ENCODE measurements around the gene GRID1.

The GRID1 gene

DNA sequence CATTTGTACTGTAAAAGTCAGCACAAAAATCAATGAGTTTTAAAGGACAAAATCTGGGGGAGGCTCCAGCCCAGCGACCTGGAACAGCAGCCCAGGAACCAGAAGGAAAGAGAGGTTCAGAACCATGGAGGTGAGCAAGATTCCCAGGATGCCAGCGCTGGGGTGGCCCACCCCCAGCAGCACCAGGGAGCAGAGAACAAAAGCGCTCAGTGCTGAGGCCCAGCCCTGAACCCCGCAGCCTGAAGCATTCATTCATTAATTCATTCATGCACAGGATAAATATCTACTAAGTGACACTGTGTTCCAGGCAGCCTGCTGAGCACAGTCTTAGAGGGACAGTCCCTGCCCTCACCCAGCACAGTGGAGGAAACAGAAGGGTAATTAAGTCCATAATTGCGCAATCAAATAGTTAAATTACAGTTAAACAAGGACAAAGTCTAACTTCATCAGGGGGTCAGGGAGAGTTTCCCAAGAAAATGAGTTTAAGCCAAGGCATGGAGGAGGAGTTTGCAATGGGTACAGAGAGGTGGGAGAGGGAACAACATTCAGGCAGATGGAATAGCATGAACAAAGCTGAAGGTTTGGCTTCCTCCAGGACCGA is 202.3 kb downstream of the GRID1 start:
- DNase-seq: no peak

DNA sequence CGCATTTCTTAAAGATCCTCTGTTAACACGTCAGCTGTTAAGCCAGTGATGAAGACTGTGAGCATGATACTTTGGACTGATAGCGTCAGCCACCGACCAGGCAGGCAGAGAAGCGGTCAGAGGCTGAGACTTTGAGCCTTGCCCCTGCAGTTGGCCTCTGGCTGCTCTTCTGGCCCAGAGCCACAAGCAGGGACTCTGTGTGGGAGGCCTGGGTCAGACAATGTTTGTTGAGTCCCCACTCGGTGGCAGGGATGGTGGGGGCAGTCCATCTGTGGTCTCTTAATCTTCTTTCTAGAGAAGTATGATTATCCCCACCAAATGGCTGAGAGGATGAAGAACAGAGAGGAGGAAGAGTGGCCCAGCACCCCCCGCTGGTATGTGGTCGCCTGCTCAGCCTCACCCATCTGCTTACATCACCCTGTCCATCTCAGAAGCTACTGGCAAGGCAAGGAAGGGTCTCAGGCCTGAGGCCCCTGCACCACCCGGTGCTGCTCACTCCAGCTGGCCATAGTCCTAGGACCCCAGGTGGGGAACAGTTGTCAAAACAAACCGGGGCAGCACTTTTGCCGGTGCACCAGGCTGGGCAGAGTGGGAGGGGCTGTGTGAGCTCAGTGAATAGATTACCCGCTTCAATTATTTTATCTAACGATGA is 202.9 kb downstream of the GRID1 start:
- no peak for DNase-seq

DNA sequence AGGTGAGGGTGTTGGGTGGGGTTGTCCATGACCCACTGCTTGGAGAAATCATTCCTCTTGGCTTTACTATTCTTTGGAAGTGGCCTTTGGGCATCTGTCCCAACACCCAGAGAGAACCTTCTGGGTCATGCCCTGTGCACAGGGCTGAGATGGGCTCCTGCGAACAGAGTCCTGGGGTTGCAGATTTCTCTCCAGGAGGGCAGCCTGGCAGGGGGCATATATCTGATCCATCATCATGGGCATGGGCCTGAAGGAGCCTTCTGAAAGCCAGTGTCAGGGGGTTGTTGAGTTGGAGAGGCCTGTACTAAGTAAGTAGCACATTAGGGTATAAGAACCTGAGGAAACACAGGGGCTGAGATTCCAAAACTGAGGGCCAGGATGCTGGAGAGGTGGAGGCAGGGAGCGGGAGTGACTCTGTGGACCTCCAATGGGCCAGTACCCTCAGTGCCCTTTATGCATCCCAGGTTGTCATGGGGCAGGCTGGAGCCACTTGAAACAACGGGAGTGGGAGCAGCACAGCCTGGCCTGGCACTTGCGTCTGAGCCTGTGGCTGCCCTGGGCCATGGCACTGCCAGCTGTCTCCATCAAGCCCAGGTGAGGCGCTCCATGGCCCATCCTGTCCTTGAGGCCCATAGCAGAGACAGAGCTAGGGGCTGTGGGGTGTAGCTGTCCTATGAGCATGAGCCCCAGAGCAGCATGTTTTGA is 203.7 kb downstream of the GRID1 start:
- no peak for DNase-seq

DNA sequence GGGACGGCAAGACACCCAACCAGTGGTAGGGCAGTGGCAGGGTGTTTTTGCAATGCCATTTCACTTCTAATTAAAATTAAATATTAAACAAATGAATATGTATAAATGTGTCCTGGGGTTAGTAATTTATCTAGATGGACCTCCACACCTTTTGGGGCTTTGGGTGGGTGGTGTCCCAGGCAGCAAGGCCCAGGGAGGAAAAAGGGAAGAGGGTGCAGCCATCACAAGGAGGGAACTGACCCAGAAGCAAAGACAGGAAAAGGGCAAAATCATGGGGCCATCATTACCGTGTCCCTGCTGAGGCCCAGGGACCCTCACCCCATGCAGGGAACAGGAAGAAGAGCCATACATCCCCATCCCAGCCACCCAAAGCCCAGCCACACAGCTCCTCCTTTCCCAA is 204.6 kb downstream of the GRID1 start:
- DNase-seq: no peak

DNA sequence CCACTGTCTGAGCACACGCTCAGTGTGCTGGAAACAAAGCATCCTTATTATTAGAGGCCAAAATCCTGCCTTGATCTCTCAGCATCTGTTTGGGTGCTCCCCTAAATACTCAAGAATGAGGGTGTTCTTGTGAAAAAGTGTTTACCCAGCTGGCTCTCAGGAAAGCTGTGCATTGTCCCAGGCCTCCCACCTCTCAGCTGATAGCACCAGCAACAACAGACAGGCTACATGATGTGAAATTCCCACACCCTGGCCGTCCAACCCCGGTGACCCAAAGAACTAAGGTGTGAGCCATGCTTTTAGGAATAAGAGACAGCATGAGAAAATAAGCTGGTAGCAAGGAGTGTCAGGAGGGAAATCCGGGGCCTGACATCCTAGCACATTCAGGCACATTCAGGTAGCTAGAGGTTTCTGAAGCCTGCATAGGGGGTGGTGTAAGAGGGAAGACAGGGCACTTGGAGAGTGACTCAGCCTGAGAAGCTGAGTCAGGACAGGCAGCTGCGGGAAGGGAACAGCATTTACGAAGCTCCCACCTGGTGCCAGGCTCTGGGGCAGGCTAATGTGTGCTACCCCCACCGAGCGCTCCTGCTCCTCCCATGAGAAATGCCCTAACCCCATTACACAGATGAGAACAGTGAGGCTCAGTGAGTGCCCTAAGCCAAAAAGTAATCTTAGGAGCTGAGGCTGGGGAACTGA is 205.6 kb downstream of the GRID1 start:
- DNase-seq: no peak

DNA sequence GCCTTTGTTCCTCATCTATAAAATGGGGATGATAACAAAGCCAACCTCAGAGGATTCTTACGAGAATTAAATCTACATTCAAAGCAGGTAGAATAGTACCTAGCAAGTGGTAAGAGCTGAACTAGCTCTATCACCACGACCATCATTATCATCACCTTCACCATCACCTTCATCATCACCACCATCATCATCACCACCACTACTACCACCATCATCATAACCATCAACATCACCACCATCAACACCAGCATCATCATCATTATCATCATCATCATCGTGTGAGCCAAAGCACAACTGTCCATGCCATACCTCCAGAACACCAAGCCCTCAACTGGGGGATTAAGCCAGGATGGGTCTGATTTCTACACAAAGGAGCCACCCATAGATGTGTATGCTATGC is 206.8 kb downstream of the GRID1 start:
- no peak for DNase-seq

DNA sequence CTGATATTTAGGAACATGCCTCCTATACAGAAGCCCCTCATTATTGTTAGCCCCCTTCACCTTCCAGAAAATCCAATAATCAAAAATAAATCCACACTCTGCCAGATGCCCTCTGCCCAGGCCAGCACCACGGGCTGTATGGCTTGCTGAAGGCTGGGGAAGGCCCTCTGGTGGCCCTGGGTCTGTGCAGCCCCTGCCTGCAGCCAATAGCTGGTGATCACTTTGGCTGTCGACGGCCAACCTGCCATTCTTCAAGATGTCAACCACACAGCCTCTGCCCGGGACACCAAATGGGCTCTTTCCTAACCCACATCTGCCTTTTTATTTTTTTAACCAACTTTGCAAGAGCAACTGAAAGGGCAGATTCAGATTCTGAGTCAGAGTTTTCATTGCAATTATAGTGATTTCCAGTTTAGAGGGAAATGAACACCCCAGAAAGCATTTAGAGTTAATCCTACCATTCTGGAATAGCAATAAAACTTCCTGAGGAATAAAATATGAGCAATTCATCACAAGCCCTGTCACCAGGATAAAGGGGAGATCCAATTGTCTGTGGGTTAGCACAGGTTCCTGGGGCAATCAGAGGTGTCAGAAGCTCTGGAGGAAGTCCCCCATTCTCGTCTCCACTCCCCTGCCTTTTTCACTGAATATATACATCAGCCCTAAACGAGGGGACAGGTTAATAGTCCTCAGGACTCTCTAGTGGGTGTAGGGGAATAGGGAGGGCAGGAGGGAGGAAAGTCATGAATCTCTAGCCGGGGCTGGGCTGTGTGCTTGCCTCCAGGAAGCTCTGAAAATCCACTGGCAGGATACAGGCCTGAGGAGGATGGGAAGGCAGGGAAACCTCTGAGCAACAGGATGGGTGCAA is 211.3 kb downstream of the GRID1 start:
- no peak for DNase-seq

DNA sequence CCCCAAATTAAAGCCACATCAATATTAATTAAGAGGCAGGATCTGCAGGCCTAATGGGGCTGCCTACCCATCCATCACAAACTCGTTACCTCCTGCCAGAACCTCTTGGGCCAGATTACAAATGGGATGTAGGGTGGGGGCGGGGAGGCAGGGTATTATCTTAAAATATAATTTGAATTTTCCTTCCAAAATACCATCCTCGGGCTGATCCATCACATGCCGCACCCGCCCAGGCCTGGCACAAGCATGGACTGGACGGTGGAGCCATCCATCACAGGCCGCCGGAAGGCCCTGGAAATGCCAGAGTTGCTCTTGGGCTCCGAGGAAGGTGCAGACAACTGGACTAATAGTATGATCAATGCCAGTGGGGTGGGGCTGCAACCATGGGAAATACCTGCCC is 212.8 kb downstream of the GRID1 start:
- no peak for DNase-seq

DNA sequence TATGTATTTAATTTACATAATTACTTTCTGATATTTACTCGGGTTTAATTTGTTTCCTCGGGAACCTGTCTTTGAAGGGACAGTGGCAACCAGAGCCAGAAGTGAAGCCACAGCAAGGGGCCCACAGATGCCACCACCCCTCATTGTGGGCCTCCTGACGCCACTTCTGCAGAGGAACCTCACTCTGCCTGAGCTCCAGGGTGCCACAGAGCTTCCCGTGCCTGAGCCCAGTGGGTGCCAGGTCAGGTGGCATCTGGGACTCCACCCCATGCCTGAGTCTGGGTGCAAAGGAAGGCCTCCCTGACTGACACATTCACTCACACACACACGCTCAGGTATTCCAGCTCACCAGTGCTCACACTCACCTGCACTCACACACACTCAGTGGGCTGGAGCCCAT is 213.7 kb downstream of the GRID1 start:
- no peak for DNase-seq

DNA sequence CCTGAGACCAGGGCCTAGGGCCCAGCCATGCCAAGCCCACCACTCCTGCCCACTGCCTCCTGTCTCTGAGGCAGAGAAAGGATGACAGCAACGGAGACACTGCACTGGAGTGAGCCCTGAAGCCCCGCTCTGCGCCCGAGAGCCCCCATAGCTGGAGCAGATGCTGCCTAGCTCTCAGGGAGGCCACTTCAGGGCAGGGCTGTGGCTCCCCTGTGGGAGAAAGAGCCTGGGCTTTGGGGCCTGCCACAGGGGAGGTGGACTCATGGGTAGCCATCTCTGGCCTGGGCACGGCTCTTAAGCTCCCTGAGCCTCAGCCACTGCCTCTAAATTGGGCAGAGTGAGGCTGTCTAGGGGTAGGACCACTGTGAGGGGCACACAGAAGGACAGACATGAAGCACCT is 214.2 kb downstream of the GRID1 start:
- DNase-seq: no peak

DNA sequence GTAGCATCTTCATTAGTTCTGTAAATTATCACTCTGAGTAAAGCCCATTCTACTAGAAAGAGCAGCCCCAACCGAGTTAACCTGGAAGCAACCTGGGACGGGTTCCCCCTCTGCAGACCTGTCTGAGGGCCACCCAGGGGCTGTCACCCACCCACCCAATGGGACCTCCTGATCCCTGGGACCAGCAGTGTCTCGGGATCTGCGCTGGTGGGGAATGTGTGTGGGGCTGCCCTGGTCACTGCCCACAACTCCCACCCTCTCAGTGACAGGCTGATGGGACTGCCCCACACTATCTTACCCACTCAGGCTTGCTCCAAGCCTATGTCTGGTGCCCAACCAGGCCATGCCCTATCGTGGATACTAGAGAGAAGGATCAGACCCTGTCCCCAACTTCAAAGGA is 215.0 kb downstream of the GRID1 start:
- DNase-seq: no peak

DNA sequence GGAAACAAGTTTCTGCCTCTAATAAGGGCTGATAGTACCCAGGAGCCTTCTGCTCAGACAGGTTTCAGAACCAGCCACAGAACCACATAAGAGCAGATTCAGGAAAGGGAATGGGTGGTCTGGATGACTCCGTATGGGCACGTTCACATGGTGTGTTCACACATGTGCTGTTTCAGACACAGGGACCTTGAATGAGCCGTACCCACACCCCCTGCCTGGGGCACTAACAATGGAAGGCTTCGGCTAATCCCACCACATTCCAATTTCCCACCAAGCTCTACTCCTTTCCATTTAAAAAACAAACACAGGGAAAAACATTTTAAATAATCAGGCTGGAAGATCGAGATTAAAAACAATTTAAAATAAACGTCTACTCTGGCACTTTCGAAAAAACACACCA is 217.3 kb downstream of the GRID1 start:
- DNase-seq: no peak

DNA sequence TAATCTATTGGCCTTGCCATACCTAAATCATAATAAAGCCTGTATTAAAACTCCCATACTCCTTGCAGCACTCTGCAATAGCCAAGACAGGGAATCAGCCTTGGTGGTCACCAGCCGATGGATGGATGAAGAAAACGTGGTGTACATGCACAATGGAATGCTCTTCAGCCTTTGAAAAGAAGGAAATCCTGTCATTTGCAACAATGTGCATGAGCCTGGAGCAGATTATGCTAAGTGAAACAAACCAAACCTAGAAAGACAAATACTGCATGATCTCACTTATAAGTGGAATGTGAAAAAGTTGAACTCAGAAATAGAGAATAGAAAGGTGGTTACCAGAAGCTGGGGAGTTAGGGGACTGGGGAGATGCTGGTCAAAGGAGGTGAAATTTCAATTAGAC is 218.5 kb downstream of the GRID1 start:
- DNase-seq: no peak

DNA sequence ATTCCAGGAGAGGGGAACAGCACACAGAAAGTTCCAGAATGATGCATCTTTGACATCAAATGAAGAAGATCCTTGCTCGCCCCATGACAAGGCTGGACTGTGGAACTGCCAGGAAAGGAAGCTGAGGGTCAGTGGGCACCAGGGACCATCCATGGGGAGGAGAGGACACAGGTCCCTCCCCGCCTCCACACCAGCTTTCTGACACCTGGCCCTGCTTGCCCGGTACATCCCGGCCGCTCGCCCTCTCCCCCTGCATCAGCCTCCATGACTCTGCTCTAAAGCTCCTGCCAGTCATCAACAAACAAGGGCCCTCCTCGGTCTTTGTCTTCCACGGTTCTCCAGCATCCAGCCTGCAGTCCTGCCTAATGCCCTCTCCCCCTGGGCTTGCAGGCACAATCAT is 222.3 kb downstream of the GRID1 start:
- no peak for DNase-seq

DNA sequence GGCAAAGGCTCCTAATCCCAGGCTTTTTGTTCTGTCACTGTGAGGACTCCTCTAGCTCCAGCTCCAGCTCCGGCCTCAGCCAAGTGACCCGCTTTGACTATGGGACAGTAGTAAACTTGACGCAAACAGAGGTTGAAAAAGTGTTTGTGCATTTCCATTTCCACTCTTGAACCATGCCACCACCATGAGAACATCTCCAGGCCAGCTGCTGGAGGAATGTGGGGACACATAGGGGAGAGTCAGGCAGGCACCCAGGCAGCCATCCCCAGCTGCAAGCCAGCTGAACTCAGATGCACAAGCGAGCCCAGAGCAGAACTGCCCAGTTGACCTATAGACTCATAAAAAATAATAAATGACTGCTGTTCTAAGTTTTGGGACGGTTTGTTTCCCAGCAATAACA is 224.7 kb downstream of the GRID1 start:
- DNase-seq: no peak

DNA sequence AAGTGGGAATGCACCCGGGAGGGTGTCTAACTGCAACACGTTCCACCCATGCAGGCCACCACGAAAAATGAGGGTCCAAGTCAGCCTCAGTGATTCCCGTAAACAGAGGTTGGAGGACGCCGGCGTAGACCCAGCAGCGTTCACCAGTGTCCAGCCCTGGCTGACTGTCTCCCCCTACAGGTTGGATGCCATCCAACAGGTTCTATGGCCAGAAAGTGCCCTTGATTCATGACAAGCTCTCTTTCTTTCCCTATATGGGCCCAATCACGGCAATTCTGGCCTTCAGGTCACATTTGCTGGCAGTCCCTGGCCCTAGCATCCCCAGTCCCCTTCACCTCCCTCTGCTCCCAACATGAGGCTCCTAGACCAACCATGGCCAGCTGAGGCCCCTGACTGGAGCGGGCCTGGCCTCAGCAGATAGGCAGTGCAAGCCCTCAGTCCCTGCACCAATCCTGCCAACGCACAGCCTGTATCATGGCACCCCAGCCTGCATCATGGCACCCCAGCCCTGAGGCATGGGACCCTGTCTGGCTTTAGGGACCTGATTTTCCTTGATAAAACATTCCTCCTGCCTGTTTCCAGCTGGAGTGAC is 227.4 kb downstream of the GRID1 start:
- DNase-seq: no peak

DNA sequence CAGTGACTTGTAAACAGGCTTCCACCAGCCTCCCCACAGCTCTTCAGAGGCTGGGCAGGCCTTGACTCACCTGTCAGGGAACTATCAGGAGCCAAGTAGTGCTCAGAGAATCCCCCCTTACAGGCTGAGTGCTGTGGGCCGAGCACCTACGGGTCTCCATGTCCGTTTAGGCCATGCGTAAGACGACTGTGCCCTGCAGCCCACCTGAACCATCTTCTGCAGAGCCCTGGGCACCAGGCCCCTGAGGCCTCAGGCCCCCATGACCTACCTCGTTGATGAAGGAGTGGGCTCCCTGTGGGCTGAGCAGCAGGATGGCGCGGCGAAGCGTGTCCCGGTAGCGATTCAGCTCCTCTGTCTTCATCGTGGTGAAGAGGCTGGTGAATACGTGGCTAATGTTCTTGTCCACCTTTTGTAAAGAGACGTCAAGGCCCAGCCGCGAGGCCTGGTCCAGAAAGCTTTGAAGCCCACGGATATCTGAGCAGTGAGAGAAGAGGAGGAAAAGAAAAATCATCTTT is 228.0 kb downstream of the GRID1 start:
- no peak for DNase-seq

DNA sequence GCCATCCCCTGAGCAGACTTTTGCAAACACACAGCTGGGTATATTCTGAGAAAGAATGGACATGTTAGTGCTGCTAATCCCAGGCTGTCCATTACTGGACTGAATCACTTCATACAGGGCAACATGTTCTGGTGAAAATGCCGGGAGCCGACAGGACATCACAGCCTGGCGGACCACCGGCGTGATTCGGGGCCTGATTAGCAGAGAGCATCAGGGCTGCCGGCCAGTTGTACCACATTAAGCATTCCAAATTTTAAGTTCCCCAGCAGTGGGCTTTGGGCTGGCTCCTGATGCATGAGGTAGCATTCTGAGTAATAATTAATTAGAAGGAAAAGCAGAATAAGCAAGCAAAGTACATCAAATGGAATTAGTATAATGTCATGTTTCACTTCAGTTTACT is 229.0 kb downstream of the GRID1 start:
- DNase-seq: no peak

DNA sequence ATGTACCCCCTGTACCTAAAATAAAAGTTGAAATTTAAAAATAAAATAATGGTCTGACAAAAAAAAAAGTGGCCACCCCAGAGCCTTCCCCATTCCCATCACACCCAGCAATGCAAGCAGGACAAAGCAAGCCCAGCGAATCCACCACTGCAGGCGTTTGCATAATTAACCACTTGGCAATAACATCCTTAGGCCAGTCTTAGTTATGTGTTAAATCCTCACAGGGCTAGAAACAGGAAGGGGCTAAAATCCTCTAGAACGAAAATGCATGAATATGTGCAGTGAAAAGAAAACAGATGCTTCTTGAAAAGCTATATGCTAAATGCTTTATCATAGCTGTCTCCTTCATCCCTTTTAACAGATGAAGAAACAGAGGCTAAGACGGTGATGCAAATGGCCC is 229.7 kb downstream of the GRID1 start:
- no peak for DNase-seq

DNA sequence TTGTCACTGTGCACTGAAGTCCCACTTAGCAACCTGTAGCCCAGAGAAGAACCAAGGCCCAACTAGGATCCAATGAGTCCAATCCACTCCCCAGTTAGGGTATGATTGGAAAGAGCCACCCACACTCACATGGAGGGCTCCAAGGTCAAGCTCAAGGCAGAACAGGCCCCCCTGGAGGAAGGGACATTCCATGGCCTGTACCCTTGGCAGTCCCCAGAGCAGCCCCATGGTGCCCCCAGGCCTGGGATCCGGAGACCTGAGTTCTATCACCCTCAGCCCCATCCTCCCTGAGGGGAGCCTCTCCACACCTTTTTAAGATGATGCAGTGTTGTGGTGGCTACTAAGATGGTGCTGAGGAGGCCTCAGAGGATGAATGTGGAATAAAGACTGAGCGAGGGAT is 231.4 kb downstream of the GRID1 start:
- no peak for DNase-seq

DNA sequence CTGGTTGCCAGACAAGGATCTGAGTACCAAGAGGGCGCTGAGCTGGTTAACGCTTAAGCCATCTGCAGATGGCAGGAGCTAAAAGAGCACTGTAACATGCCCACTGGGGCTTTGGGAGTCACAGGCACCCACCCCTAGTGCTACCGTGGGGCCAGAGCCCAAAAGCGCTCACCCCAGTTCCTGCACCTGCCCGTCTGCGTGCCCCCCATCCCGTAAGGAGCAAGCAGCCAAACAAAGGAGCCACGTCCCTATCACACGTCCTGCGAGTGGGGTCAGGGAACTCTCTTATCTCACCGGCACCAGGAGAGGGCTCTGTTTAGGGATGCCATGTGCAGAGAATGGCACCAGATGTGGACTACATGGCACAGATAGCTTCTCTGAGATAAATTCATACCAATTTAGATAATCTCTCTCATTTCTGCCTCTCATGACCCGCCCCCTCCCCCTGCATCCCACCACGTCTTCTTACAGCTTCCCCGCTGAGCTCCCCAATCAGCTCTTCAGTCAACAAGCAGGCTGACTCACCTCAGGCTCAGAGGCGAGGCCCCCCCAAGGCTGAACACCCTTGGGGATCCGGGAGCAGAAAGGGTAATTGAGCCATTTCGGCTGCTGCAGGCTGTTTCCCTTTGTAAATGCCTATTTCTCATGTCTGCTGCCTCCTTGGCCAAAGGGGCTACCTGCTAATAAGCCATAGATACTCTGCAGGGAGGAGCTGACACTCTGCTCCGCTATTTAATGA is 235.7 kb downstream of the GRID1 start:
- no peak for DNase-seq

DNA sequence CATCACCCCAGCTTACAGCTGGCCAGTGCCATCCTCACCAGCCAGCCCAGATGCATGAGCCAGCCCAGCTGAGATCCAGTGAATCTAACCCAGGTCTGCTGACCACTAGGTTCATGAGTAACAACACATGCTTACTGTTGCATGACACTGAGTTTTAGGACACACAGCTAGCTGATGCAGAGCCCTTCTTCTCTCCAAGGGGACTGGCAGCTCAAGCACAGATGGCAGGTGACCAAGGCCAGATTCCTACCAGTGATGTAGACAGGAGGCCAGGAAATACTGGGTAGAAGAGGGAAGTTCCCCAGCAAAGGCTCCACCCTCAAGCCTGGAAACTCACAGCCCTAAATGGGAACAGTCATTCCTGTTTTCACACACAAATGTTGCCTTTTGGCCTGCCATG is 236.6 kb downstream of the GRID1 start:
- no peak for DNase-seq
